Keratinocyte (primary cell): ENCODE results near the gene PYCR2. TPM values are rescaled to one million over a fixed set of nuclear protein-coding genes. Genes with fewer than 3 reads are reported as not detected.

Experiments
- DNase-seq: peaks from one replicate; pipeline ENCODE4 v3.0.0-alpha.2; 2011; ENCODE audit warnings: low read depth, missing footprints, low spot score
- FAIRE-seq: peaks from 2 replicates; lab custom pipeline; 2011; peaks lifted over from hg19 to GRCh38; lab: Jason Lieb, UNC
- H2AFZ ChIP-seq: 2 replicates; pipeline ENCODE4 v1.6.0; 2012; ENCODE audit warnings: low read length, control low read depth, inconsistent platforms; ENCODE audit not compliant: control insufficient read depth
- H3K27ac ChIP-seq: 2 replicates; pipeline ENCODE4 v1.5.1; 2011; ENCODE audit warnings: low read length; ENCODE audit not compliant: control insufficient read depth, insufficient read depth
- H3K27me3 ChIP-seq: 3 replicates; pipeline ENCODE4 v1.6.0; 2011; ENCODE audit warnings: low read length; ENCODE audit not compliant: control insufficient read depth, insufficient read depth; ENCODE audit errors: extremely low read depth
- H3K36me3 ChIP-seq, 2 experiments: 2 replicates in 1 of 2; 3 replicates in 1 of 2; pipeline ENCODE4 v1.5.1; 2011; ENCODE audit warnings: low read length in 2 of 2, mild to moderate bottlenecking in 1 of 2; ENCODE audit not compliant: control insufficient read depth in 2 of 2, insufficient read depth in 2 of 2; ENCODE audit errors: extremely low read depth in 1 of 2
- H3K4me1 ChIP-seq: 3 replicates; pipeline ENCODE4 v1.5.1; 2011; ENCODE audit warnings: low read length; ENCODE audit not compliant: control insufficient read depth, insufficient read depth; ENCODE audit errors: extremely low read depth
- H3K4me2 ChIP-seq: 3 replicates; pipeline ENCODE4 v1.6.0; 2011; ENCODE audit warnings: low read depth, low read length; ENCODE audit not compliant: control insufficient read depth, insufficient read depth; ENCODE audit errors: extremely low read depth
- H3K4me3 ChIP-seq, 3 experiments: fragments of 200-600 bp in 1 of 3; sonication (generic) in 1 of 3; 2 replicates in 2 of 3; 3 replicates in 1 of 3; pipeline ENCODE4 v1.5.1; 2011 to 2016; ENCODE audit warnings: low read length in 3 of 3, mild to moderate bottlenecking in 3 of 3, control low read depth in 2 of 3, inconsistent platforms in 1 of 3, low read depth in 1 of 3, mixed read lengths in 1 of 3, mixed run types in 1 of 3, moderate library complexity in 1 of 3; ENCODE audit not compliant: control insufficient read depth in 2 of 3, insufficient read depth in 2 of 3; ENCODE audit errors: extremely low read depth in 1 of 3
- H3K79me2 ChIP-seq: 2 replicates; pipeline ENCODE4 v1.6.0; 2012; ENCODE audit warnings: low read length; ENCODE audit not compliant: control insufficient read depth, insufficient read depth
- H3K9ac ChIP-seq: 3 replicates; pipeline ENCODE4 v1.6.0; 2011; ENCODE audit warnings: low read length; ENCODE audit not compliant: control insufficient read depth, insufficient read depth; ENCODE audit errors: extremely low read depth
- H3K9me1 ChIP-seq: 3 replicates; pipeline ENCODE4 v1.6.0; 2011; ENCODE audit warnings: low read length; ENCODE audit not compliant: control insufficient read depth, insufficient read depth; ENCODE audit errors: extremely low read depth
- H3K9me3 ChIP-seq: 2 replicates; pipeline ENCODE4 v1.5.1; 2012; ENCODE audit warnings: low read depth, low read length; ENCODE audit not compliant: control insufficient read depth
- H4K20me1 ChIP-seq: 3 replicates; pipeline ENCODE4 v1.6.0; 2011; ENCODE audit warnings: low read length; ENCODE audit not compliant: control insufficient read depth, insufficient read depth; ENCODE audit errors: extremely low read depth
- EZH2 ChIP-seq: IDR thresholded peaks from one replicate; pipeline ENCODE4 v1.6.1; 2012; ENCODE audit warnings: inconsistent platforms, mild to moderate bottlenecking, low read length, moderate library complexity
- dilution Hi-C: fragments of 300-500 bp; cut with MboI; formaldehyde crosslinking; loops from one replicate; pipeline ENCODE4 v1.7.0; 2020; ENCODE audit warnings: low sequenced_read_pairs; ENCODE audit not compliant: extremely low pct_ligation_motif_present
- polyA plus RNA-seq, 5 experiments: library from polyadenylated mRNA; depleted of rRNA in 3 of 5; stranded (reverse) in 3 of 5; stranded (forward) in 1 of 5; unstranded in 1 of 5; fragments of >200 nt; gene quantifications; 1 replicate in 1 of 5; 2 replicates in 3 of 5; 3 replicates in 1 of 5; pipeline versions ENCODE4 v1.2.1 to v1.2.3, GENCODE V29; 2011 to 2012; ENCODE audit warnings: missing spikeins in 2 of 5, low read depth in 1 of 5, low replicate concordance in 1 of 5
- TF ChIP-seq, protein P1 (sequence below), 3 experiments: IDR thresholded peaks in 1 of 3; conservative IDR thresholded peaks in 1 of 3; optimal IDR thresholded peaks in 1 of 3; 2 replicates in 2 of 3; 3 replicates in 1 of 3; pipeline versions ENCODE3 to v1.5.1; 2011; ENCODE audit warnings: low read length in 3 of 3, mild to moderate bottlenecking in 3 of 3, moderate library complexity in 2 of 3, control low read depth in 1 of 3, inconsistent platforms in 1 of 3; ENCODE audit not compliant: insufficient read depth in 2 of 3; ENCODE audit errors: extremely low read depth in 1 of 3

PYCR2 gene
- polyA plus RNA-seq, 1 donor (not counting 4 experiments of a cell fraction or from before 2014, with no cell fraction given) = 45.5 TPM

GRCh38 chr1:225874431-225874830, 49.6 kb downstream of the PYCR2 start:
- Histone ChIP-seq H3K9ac (no peak overlapping the region), H3K4me2 (no peak overlapping the region), H3K9me3 (no peaks in the 10 kb centered on the region), H3K27me3 (no peaks in the 10 kb centered on the region), H4K20me1 (peaks cover 18% of the 10 kb centered on the region), H3K36me3 (peaks cover 14 to 20% of the 10 kb centered on the region in 2 experiments), H3K4me1 (peaks cover 15% of the 10 kb centered on the region), H2AFZ (no peak overlapping the region), H3K79me2 (no peaks in the 10 kb centered on the region), H3K9me1 (peaks cover 6% of the 10 kb centered on the region), H3K27ac (no peak overlapping the region), H3K4me3 (no peak overlapping the region)
- TF ChIP-seq, protein P1, sequence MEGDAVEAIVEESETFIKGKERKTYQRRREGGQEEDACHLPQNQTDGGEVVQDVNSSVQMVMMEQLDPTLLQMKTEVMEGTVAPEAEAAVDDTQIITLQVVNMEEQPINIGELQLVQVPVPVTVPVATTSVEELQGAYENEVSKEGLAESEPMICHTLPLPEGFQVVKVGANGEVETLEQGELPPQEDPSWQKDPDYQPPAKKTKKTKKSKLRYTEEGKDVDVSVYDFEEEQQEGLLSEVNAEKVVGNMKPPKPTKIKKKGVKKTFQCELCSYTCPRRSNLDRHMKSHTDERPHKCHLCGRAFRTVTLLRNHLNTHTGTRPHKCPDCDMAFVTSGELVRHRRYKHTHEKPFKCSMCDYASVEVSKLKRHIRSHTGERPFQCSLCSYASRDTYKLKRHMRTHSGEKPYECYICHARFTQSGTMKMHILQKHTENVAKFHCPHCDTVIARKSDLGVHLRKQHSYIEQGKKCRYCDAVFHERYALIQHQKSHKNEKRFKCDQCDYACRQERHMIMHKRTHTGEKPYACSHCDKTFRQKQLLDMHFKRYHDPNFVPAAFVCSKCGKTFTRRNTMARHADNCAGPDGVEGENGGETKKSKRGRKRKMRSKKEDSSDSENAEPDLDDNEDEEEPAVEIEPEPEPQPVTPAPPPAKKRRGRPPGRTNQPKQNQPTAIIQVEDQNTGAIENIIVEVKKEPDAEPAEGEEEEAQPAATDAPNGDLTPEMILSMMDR (optimal IDR thresholded peaks at IDR 0.05 in 1 of 3, IDR thresholded peaks at IDR 0.05 in 1 of 3, conservative IDR thresholded peaks at IDR 0.05 in 1 of 3; ENCODE audit: extremely low read depth in 1 of 3, insufficient read depth in 2 of 3, low read length in 3 of 3) = no peak
- no peak for TF ChIP-seq EZH2
- DNase-seq (no peak), FAIRE-seq (no peak)
- dilution Hi-C loops = no loop called here

- TF ChIP-seq EZH2 = no peak
- TF ChIP-seq, protein P1 (optimal IDR thresholded peaks at IDR 0.05 in 1 of 3, IDR thresholded peaks at IDR 0.05 in 1 of 3, conservative IDR thresholded peaks at IDR 0.05 in 1 of 3; ENCODE audit: extremely low read depth in 1 of 3, insufficient read depth in 2 of 3, low read length in 3 of 3) = no peak
- Histone ChIP-seq H2AFZ (no peak overlapping the region), H4K20me1 (peaks cover 18% of the 10 kb centered on the region), H3K27me3 (no peaks in the 10 kb centered on the region), H3K9me1 (peaks cover 6% of the 10 kb centered on the region), H3K36me3 (peaks cover 18 to 26% of the 10 kb centered on the region in 2 experiments), H3K79me2 (no peaks in the 10 kb centered on the region), H3K27ac (no peak overlapping the region), H3K4me2 (no peak overlapping the region), H3K4me3 (no peak overlapping the region), H3K4me1 (peaks cover 15% of the 10 kb centered on the region), H3K9ac (no peak overlapping the region), H3K9me3 (no peaks in the 10 kb centered on the region)
- dilution Hi-C loops = no loop called here
- DNase-seq (no peak), FAIRE-seq (no peak)
Measured at GRCh38 chr1:225873281-225873850, 50.7 kb downstream of the PYCR2 start.
